Muscle of back (tissue), 13 donors: ENCODE data around the gene HIKESHI. TPM values are rescaled to one million over a fixed set of nuclear protein-coding genes. Genes with fewer than 3 reads are reported as not detected.
"Not testable (repeated sequence)": the region's sequence is repeated elsewhere in the genome, so short reads cannot be mapped to it uniquely, and the experiment has no call there.

Source experiments
- DNase-seq, 3 donors: peaks; one replicate each; pipeline versions ENCODE4 v3.0.0 to v3.0.0-alpha.2; 2013
- long read RNA-seq, 9 donors: transcript quantifications; one replicate each; lab custom pipeline, GENCODE V29; 2026
- polyA plus RNA-seq, 10 donors: library from polyadenylated mRNA; unstranded; fragments of 120-200 nt; gene quantifications; one replicate each; pipeline ENCODE4 v1.2.1, GENCODE V29; 2013; ENCODE audit not compliant: insufficient read length in 10 of 10

HIKESHI gene, protein sequence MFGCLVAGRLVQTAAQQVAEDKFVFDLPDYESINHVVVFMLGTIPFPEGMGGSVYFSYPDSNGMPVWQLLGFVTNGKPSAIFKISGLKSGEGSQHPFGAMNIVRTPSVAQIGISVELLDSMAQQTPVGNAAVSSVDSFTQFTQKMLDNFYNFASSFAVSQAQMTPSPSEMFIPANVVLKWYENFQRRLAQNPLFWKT
- 10 to 100 TPM; 35.4 to 45.7 (median 38.5) TPM for polyA plus RNA-seq
- long read RNA-seq, donor 1, transcript HIKESHI-201 (5 exons, 1,113 nt): major isoform, 30 of 49 reads
- long read RNA-seq, donor 1, partial matches to known transcripts: 13 of 49 reads
- long read RNA-seq, donor 1, other reads (novel, unspliced or antisense): 0 of 49 reads
- long read RNA-seq, donor 2, transcript HIKESHI-207 (4 exons, 1,694 nt): minor isoform, 5 of 42 reads
- long read RNA-seq, donor 2, transcript HIKESHI-201 (5 exons, 1,113 nt): major isoform, 25 of 42 reads
- long read RNA-seq, donor 2, partial matches to known transcripts: 11 of 42 reads
- long read RNA-seq, donor 2, other reads (novel, unspliced or antisense): 0 of 42 reads
- long read RNA-seq, donor 3: 0 reads
- long read RNA-seq, donor 4, transcript HIKESHI-201 (5 exons, 1,113 nt): major isoform, 20 of 47 reads
- long read RNA-seq, donor 4, partial matches to known transcripts: 25 of 47 reads
- long read RNA-seq, donor 4, other reads (novel, unspliced or antisense): 0 of 47 reads
- long read RNA-seq, donor 5, transcript HIKESHI-201 (5 exons, 1,113 nt): major isoform, 37 of 70 reads
- long read RNA-seq, donor 5, partial matches to known transcripts: 26 of 70 reads
- long read RNA-seq, donor 5, other reads (novel, unspliced or antisense): 0 of 70 reads
- long read RNA-seq, donor 6, transcript HIKESHI-201 (5 exons, 1,113 nt): major isoform, 29 of 63 reads
- long read RNA-seq, donor 6, partial matches to known transcripts: 26 of 63 reads
- long read RNA-seq, donor 6, other reads (novel, unspliced or antisense): 0 of 63 reads
- long read RNA-seq, donor 7, transcript HIKESHI-201 (5 exons, 1,113 nt): major isoform, 14 of 37 reads
- long read RNA-seq, donor 7, partial matches to known transcripts: 15 of 37 reads
- long read RNA-seq, donor 7, other reads (novel, unspliced or antisense): 0 of 37 reads
- long read RNA-seq, donor 8, transcript HIKESHI-201 (5 exons, 1,113 nt): major isoform, 13 of 33 reads
- long read RNA-seq, donor 8, partial matches to known transcripts: 14 of 33 reads
- long read RNA-seq, donor 8, other reads (novel, unspliced or antisense): 0 of 33 reads
- long read RNA-seq, donor 9, transcript HIKESHI-201 (5 exons, 1,113 nt): major isoform, 8 of 8 reads
- long read RNA-seq, donor 9, partial matches to known transcripts: 0 of 8 reads
- long read RNA-seq, donor 9, other reads (novel, unspliced or antisense): 0 of 8 reads

DNA sequence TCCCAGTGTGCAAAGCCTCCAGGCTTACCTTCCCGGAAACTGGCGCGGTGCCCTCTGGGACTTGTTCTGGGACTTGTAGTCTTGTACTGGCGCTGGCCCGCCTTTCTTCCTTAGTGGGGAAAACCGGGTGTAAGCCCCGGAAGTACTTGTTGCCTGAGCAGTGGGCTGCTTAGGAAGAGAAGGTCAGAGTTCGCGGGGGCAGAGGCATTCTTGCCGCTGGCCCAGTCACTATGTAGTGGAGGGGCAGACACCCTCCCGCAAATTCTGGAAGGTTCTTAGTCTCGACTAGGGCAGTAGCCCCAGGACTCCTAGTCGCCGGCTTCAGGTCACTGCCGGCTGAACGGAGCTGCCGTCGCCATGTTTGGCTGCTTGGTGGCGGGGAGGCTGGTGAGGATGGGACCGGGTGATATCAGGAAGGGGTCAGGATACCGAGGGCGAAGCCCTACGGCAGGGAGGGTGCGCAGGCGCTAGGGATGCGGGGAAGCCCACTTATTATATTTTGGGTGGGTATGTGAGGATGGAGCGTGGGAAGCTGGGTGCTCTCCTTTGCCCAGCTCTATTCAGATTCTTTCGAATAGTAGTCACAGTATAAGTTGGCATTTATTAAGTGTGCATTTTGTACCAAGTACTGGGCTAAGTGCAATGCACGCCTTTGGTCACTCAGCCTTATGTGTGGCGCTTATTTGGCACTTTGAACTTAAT lies at the start of gene HIKESHI:
HIKESHI (plus strand) TSS at position 149 of the 702 bp plus-strand sequence; CDS start at position 358, 209 bp downstream.
- peak; percentile 98 to 99 (median 99) for DNase-seq

DNA sequence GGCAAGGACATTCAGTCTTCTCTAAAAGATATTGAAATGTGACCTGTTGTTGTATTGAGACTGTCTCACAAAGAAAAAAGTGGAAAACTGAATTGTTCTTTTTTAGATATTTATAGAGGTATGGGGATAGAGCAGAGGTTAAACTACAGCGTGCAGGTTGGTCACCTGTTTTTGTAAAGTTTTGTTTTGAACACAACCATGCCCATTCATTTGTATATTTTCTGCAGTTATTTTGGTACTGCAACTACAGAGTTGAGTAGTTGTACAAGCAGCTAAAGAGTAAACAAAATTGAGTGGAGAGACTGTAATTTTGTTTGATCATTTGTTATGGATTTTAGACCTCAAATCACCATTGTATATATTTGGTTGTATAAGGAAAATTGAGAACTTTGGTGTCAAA lies 46.1 kb upstream of the HIKESHI start:
- no peak for DNase-seq

DNA sequence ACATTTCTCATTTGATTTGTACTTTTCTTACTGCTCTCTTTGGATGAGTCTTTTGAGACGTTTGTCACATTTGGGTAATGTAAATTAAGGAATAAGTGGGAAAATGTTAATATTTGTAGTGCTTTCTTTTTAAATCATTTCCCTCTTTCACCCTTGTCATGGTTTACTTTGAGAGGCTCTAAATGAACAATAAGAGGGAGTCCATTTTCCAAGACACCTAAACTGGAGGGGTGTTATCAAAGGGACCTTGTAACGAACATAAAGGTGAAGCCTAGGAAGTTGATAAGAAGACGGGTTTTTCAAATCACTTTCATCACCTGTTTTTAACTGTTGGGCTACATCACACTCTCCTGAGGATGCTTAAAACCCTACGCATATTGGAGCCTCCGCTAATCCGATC lies 45.4 kb upstream of the HIKESHI start:
- DNase-seq: no peak

DNA sequence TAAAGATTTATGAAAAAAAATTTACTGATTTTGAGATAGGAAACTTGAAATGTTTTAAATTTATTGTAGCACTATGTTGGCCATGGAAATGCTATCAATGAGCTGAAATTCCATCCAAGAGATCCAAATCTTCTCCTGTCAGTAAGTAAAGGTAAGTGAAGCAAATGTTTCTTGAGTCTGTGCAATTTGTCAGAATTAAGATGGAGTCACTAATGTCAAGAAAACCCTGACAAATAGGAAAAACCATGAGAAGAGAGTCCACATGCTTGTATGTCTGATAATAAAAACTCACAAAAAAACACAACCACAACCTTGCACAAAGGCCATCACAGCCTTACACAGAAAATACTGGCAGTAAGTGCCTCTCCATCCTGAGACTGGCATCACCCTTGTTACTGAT lies 44.6 kb upstream of the HIKESHI start:
- DNase-seq: no peak

DNA sequence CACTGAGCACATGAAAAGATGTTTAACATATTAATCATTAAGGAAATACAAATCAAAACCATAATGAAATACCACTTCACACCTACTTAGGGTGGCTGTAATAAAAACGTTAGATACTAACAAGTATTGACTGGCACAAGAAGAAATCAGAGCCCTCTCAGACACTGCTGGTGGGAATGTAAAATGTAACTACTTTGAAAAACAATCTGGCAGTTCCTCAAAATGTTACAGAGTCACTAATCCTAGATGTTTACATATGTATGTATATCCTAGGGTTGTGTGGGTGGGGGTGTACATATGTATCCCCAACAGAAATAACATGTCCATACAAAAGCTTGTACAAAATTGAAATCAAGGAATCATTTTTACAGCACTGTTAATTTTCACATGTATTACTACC lies 42.3 kb upstream of the HIKESHI start:
- DNase-seq: no peak

DNA sequence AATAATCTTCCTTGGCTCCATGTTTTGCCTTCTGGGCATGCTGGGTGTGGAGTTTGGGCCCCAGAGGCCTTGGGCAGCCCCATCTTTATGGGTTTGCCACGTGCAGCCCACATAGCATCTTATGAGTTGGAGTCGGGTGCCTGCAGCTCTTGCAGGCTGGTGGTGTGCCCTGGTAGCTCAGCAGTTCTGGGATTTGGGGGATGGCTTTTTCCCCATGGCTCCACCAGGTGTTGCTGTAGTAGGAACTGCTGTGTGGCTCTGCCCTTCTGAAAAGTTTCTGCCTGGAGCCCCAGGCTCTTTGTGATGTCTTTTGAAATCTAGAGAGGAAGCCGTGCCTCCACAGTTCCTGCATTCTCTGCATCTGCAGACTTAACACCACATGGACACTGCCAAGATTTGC lies 40.7 kb upstream of the HIKESHI start:
- no peak for DNase-seq

DNA sequence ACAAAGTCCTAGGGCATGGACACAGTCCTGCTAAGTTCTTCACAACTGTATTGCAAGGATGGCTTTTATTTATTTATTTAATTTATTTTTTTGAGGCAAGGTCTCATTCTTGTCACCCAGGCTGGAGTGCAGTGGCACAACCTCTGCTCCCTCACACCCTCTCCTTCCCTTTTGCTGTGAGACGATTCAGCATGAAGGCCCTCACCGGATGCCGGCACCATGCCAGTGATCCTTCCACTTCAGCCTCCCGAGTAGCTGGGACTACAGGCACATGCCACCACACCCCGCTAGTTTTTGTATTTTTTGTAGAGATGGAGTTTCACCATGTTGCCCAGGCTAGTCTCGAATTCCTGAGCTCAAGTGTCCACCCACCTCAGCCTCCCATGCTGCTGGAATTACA lies 39.7 kb upstream of the HIKESHI start:
- no peak for DNase-seq

DNA sequence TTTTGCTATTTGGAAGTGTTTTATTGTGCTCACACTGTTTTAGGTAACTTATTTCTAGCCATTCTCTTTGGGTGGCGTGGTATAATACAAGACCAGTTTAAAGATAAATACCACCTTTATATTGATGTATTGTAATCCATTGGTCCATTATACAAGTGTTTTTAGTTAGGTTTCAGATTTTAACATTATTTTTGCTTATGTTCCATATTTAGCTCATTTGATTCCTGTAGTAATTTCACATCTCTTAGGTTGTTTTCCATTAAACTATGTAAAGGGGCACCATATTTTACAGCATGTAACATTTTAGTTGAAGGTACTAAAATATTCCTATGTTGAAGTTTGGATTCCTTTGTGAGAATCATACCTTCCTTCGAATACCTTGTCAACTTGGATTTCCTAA lies 37.4 kb upstream of the HIKESHI start:
- DNase-seq: no peak

DNA sequence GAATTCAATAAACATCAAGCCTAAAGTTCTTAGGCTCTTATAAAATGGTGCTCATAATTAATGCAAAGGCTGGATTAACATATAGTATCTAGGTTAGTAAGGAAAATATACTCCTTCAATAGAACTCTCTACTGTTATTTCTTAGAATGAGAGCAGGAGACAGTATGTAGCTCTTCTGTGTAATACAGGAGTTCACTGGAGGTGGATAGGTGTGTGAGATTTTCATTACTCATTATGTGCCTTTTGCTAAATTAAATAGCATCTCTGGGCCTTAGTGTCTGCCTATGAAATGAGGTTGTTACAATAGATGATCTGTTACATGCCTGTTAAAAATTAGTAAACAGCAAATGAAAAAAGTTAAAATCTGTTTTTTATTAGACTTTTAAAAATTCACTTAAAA lies 36.8 kb upstream of the HIKESHI start:
- DNase-seq: no peak

DNA sequence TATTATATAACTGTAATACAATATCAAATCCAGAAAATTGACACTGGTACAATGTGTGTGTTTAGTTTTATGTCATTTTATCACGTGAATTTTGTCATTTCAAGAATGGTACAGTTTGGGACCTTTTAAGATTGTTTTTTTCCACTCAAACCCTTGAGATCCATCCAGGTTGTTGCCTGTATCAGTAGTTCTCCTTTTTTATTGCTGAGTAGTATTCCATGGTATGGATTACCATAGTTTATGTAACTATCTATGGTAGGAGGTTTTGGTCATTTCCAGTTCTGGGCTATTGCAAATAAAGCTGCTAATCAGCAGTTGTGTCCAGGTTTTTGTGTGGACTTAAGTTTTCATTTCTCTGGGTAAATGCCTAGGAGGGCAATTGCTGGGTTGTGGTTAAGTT lies 32.4 kb upstream of the HIKESHI start:
- no peak for DNase-seq

DNA sequence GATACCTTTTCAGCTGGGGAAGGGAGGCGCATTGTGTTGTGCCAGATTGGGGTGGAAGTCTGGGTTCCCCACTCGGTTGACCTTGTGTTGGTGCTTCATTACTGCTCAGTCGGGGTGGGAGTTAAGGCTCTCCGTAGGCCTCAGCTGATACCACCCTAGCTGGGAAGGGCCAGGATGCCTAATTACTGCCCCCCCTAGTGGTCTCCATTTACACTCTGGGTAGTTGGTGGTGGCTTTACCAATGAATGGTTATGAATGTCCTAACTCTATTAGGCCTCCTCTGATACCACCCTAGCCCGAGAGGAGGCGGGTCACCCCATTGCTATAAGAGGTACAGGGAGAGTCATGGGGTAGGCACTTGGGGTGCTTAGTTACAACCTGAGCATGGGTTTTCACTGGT lies 27.5 kb upstream of the HIKESHI start:
- no peak for DNase-seq

DNA sequence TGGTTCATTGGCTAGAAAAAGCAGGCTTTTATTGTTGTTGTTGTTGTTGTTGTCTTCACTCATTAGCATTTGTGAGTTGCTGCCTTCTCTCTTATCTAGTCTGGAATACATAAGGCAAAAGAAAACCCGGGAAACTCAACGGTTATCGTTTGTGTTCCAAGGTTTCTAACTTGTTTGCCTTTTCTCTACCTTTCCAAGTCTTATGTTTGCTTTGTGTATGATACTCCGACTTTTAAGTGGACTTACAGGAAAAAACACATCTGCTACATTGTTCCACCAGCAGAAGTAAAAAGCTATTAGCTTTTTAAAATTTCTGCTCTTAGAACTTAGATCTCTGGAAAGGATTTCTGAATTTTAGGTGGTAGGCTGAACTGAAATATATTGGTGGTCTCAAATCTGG lies 27.0 kb upstream of the HIKESHI start:
- no peak for DNase-seq

DNA sequence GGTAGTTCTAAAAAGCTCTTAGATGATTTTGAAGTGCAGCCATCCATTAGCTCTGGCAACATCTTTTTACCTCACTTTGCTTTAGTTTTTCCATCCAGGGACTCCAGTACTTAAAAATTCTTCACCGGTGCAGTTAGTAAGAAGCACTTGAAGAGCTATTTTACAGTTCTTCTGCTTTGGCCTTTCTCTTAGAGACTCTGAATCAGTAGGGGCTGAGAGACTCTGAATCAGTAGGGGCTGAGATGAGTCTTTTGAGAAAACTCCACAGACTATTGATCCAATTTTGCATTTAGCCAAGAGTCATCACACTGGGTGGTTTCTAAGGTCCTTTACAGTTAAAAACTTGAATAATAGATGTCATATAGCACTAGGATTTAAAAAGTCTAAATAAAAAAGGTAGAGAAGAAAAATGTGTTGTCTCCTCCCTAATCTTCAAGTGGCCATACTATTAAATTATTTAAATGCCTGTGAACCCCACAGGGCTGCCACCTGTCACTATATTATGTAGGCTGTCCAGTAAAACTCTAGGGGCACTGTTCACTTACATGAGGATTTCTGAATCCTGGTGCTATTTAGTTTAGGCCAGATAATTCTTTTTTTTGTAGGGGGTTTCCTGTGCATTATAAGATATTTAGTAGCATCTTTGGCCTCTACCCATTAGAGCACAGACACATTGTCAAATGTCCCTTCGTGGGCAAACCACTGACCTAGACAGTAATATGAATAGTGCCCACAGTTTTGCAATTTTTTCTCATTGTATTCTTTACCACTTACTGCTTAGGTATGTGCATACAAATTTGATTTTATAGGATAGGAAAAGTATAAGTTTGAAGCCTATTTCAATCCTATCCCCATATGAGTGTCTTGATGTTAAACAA lies 26.3 kb upstream of the HIKESHI start:
- no peak for DNase-seq

DNA sequence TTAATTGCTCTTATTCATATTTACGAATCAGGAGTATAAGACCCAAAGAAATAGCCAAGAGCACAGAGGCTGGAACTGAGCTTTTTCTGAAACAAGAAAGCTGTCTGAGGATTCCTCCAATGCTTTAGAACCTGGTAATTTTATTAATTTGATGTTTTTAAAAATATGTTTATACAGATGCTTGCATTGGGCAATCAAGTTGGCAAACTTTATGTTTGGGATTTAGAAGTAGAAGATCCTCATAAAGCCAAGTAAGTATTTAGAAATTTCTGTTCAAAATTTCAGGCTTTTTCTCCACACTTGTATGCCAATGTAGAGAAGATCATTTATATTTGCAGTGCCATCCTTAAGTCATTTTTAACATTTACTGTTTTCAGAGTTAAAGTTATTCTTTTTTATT lies 24.3 kb upstream of the HIKESHI start:
- DNase-seq: no peak

DNA sequence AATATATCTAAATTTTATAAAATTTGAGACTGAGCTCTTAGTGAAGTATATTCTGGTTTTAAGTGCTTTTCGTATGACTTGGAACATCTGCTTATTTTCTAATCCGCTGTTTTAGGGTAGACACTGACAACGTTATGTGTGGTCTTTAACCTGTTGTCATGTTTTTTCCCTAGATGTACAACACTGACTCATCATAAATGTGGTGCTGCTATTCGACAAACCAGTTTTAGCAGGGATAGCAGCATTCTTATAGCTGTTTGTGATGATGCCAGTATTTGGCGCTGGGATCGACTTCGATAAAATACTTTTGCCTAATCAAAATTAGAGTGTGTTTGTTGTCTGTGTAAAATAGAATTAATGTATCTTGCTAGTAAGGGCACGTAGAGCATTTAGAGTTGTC lies 23.8 kb upstream of the HIKESHI start:
- no peak for DNase-seq

DNA sequence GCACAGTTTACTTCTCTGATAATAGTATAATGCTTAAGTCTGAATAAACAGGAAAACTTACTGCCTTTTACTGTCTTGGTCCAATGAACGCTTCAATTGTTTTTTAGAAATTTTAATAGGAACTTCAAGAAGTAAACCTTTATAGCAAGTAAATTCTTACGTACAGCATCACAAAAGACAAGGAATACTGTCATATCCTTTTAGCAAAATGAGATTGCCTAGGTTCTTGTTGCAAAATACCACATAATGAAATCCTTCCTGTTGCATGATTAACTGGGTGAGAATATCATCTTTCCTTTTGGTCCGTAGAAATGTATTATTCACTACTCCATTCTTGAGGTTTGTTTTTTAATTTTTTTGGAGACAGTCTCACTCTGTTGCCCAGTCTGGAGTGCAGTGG lies 22.3 kb upstream of the HIKESHI start:
- DNase-seq: no peak

DNA sequence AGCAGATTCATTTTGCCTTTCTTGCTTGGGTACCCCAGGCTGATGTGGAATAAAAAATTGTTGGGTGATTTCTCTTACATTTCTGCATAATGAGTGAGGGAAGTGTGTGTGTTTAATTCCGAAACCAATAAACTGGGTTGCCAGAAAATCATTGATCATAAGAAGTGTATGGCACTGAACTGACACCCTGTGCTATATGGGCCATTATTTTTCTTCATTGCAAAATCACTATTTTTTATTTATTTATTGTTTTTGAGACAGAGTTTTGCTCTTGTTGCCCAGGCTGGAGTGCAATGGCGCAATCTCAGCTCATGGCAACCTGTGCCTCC lies 14.6 kb upstream of the HIKESHI start:
- no peak for DNase-seq

DNA sequence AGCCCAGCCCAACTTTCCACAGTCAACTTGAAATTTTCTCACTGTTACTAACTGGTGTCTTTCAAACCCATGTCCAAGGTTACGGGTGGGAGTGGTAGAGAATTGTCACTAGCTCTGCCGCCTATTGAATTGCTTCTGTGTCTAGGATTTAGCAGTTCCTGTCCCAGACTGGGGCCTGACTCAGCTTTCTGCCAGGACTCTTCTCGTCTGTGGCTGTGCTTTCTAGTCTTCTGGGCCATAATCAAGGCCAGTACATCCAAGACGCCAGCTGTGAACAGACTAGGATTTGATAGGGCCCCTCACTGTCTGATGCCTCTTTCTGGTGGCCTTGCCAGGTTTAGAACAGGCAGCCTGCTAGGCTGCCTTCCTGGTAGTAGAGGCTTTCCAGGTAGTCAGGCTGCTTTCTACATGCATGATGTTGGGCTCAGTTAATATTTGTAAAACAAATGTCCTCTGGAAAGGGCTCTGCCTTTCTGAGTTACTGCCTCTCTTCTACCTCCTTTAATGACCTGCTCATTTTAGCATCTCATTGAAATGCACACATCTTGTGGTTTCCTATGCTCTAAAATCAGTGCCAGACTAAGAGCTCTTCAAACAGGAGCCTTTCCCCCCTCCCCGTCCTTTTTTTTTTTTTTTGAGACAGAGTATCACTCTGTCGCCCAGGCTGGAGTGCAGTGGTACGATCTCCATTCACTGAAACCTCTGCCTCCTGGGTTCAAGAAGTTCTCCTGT lies 13.1 kb upstream of the HIKESHI start:
- peak in 1 of 3 donors; percentile 13 for DNase-seq

DNA sequence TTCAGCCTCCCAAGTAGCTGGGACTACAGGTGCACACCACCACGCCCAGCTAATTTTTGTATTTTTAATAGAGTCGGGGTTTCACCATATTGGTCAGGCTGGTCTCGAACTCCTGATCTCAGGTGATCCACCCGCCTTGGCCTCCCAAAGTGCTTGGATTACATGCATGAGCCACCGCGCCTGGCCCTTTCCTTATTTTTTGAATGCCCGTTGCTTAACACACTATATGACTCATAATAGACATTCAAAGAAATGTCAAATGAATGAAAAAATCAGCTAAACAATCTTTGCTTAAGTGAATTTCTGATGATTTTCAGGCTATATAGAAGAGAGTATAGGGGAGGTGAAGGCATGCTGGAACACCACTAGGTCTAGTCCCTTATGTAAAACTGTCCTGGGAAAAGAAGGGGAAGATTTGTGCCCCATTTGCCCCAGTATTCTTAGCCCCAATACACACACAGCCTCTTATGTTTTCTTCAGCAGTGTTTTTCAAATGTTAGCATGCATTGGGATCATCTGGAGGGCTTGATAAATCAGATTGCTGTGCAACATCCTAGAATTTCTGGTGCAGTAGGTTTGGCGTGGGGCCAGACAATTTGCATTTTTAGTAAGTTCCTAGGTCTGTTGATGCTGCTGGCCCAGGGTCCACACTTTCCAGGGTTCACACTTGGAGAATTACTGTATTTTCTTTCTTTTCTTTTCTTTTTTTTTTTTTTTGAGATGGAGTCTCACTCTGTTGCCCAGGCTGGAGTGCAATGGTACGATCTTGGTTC lies 12.3 kb upstream of the HIKESHI start:
- DNase-seq: not testable (repeated sequence)
